Smooth muscle cell (in vitro differentiated cells): ENCODE data around the gene CAPN2. TPM values are rescaled to one million over a fixed set of nuclear protein-coding genes. Genes with fewer than 3 reads are reported as not detected.

Experiments
- DNase-seq: peaks from one replicate; lab custom pipeline; 2025; ENCODE audit not compliant: unreplicated experiment; lab: John Stamatoyannopoulos, UW
- H2AFZ ChIP-seq: fragments of 200-600 bp; sonication (generic); 2 replicates; pipeline ENCODE4 v1.6.0; 2016; ENCODE audit warnings: antibody characterized with exemption, low read depth, mild to moderate bottlenecking
- H3F3A ChIP-seq: fragments of 200-600 bp; sonication (generic); 2 replicates; pipeline ENCODE4 v1.6.0; 2017; ENCODE audit warnings: antibody characterized with exemption, low read depth
- H3K27ac ChIP-seq: fragments of 200-600 bp; sonication (generic); 2 replicates; pipeline ENCODE4 v1.5.1; 2016; ENCODE audit warnings: low read depth, mild to moderate bottlenecking
- H3K27me3 ChIP-seq: fragments of 200-600 bp; sonication (generic); 2 replicates; pipeline ENCODE4 v1.6.1; 2016; ENCODE audit warnings: low read depth, mild to moderate bottlenecking
- H3K36me3 ChIP-seq: fragments of 200-600 bp; sonication (generic); 2 replicates; pipeline ENCODE4 v1.5.1; 2016; ENCODE audit warnings: low read depth
- H3K4me1 ChIP-seq: fragments of 200-600 bp; sonication (generic); 2 replicates; pipeline ENCODE4 v1.5.1; 2016; ENCODE audit warnings: low read depth
- H3K4me2 ChIP-seq: fragments of 200-600 bp; sonication (generic); 2 replicates; pipeline ENCODE4 v1.6.0; 2016; ENCODE audit warnings: mild to moderate bottlenecking
- H3K4me3 ChIP-seq: fragments of 200-600 bp; sonication (generic); 2 replicates; pipeline ENCODE4 v1.5.1; 2016; ENCODE audit warnings: mild to moderate bottlenecking
- H3K79me2 ChIP-seq: fragments of 200-600 bp; sonication (generic); 2 replicates; pipeline ENCODE4 v1.6.0; 2016; ENCODE audit warnings: low read depth, mild to moderate bottlenecking
- H3K9ac ChIP-seq: fragments of 200-600 bp; sonication (generic); 2 replicates; pipeline ENCODE4 v1.6.0; 2016; ENCODE audit warnings: low read depth
- H3K9me3 ChIP-seq: fragments of 200-600 bp; sonication (generic); replicated peaks from 2 replicates; pipeline ENCODE4 v1.5.1; 2016; ENCODE audit warnings: low read depth
- H4K20me1 ChIP-seq: fragments of 200-600 bp; sonication (generic); 2 replicates; pipeline ENCODE4 v1.6.0; 2016; ENCODE audit warnings: low read depth
- CTCF ChIP-seq: fragments of 200-600 bp; sonication (generic); IDR thresholded peaks from 2 replicates; pipeline ENCODE4 v1.5.1; 2017; ENCODE audit warnings: borderline replicate concordance, mild to moderate bottlenecking, antibody characterized with exemption; ENCODE audit not compliant: insufficient read depth, poor library complexity, severe bottlenecking
- WGBS: methylation state at CpG from one replicate; pipeline ENCODE4 v1.1.7; 2016; ENCODE audit warnings: low lambda C conversion rate; 5-methylcytosine and 5-hydroxymethylcytosine counted together
- polyA plus RNA-seq: library from polyadenylated mRNA; unstranded; fragments of >200 nt; fragmentation: Nextera tagmentation; extraction: Ambion mirVana; gene quantifications from 2 replicates; pipeline ENCODE4 v1.2.1, GENCODE V29; 2016
- total RNA-seq: library from RNA; depleted of rRNA; stranded (reverse); fragments of >200 nt; gene quantifications from 2 replicates; pipeline ENCODE4 v1.2.3, GENCODE V29; 2014

Gene CAPN2
- total and polyA plus RNA-seq, 2 experiments from 2014 or later: 182 to 229 TPM

GRCh38 chr1:223717695-223718363, 5.5 kb downstream of the CAPN2 start:
- Histone ChIP-seq H3K4me3 (no peak overlapping the region), H3K36me3 (no peaks in the 10 kb centered on the region), H3K4me2 (no peak overlapping the region), H3F3A (peaks cover 33% of the 10 kb centered on the region), H3K9ac (no peak overlapping the region), H3K27me3 (no peaks in the 10 kb centered on the region), H3K79me2 (peaks cover 57% of the 10 kb centered on the region), H3K27ac (peak overlapping the region; percentile 84), H3K9me3 (no peaks in the 10 kb centered on the region), H4K20me1 (peaks cover 51% of the 10 kb centered on the region), H2AFZ (no peak overlapping the region), H3K4me1 (peaks cover 22% of the 10 kb centered on the region)
- DNase-seq: no peak
- no peak for TF ChIP-seq CTCF
- 83% methylated on average over 6 of the region's 6 CpGs for WGBS

GRCh38 chr1:223718850-223719249, 6.5 kb downstream of the CAPN2 start:
- Histone ChIP-seq H2AFZ (no peak overlapping the region), H3K4me2 (no peak overlapping the region), H3K9me3 (no peaks in the 10 kb centered on the region), H3K9ac (peak overlapping the region; percentile 6), H3K27me3 (no peaks in the 10 kb centered on the region), H3K79me2 (peaks cover 57% of the 10 kb centered on the region), H3K4me3 (no peak overlapping the region), H3K4me1 (peaks cover 17% of the 10 kb centered on the region), H3K36me3 (no peaks in the 10 kb centered on the region), H3F3A (peaks cover 30% of the 10 kb centered on the region), H4K20me1 (peaks cover 54% of the 10 kb centered on the region), H3K27ac (peak overlapping the region; percentile 84)
- WGBS: 32% methylated on average over 5 of the region's 5 CpGs
- no peak for TF ChIP-seq CTCF
- no peak for DNase-seq

DNA sequence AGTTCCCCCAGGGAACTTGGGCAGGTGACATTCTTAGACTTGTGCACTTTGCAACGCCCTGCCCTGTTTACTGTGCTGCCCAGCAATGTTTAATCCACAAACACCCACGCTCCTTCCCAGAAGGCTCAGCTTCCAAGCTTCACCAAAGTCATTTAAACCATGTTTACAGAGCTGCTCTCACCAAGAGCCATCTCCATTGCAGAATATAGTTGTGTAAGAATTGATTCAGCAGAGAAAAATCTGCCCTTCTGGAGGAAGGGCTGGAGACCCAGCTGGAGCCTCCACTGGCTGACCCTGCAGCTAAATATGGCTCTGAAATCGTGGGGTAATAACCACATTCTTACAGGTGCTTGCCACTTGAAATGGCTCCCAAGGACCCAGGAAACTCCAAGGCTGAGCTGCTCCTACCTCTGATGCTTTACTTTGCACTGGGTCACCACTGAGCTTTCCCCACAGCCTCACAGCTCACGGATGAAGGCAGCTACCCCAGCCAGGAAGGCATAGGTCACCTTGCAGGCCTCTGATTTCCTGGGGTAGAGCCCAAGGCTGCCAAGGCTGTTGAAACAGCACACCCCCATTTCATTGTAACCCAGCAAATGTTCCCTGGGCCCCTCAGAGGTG, 8.7 kb downstream of the CAPN2 start:
- DNase-seq: no peak

More for the DNA sequence above, 8.7 kb downstream of the CAPN2 start:
- Histone ChIP-seq H3K9ac (peak overlapping the region; percentile 21), H3F3A (peaks cover 39% of the 10 kb centered on the region), H3K36me3 (no peaks in the 10 kb centered on the region), H3K27ac (peak overlapping the region; percentile 84), H3K4me2 (peak overlapping the region; percentile 64), H3K4me1 (peaks cover 14% of the 10 kb centered on the region), H2AFZ (no peak overlapping the region), H3K79me2 (peaks cover 61% of the 10 kb centered on the region), H3K27me3 (no peaks in the 10 kb centered on the region), H4K20me1 (peaks cover 53% of the 10 kb centered on the region), H3K9me3 (no peaks in the 10 kb centered on the region), H3K4me3 (no peak overlapping the region)
- WGBS: 33% methylated on average over 4 of the region's 4 CpGs
- no peak for TF ChIP-seq CTCF
